ENCODE results near the gene MBNL2.

Gene MBNL2

DNA sequence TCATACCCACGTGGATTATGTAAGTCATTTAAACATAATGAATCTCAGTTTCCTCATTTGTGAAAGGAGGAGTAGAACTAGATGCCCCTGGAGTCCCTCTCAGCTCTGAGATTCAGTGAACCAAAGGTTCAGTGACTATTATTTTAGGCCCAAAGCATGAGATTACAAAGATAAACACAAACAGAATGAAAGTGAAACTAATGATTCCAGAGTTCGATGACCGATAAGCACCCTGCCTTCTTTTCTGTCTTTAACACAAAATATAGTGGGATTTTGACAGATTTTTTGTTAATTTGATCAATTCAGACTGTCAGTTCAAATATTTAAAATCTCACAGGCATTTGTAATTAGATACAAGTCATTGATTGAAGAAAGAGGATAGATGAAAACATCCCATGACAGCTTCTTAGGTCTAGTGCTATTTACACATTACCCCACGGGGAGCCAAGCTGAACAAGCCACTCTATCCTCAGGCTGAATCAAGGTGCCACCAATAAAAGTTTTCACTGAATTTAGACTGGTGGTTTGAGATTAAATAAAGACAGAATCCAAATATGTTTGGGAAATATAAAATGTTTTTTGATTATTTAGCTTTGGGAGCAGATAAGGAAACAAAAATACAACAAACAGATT, 147.2 kb downstream of the MBNL2 start:
- no peak overlapping the region for H3K4me3 ChIP-seq (ENCODE audit: low read depth, low read length)

DNA sequence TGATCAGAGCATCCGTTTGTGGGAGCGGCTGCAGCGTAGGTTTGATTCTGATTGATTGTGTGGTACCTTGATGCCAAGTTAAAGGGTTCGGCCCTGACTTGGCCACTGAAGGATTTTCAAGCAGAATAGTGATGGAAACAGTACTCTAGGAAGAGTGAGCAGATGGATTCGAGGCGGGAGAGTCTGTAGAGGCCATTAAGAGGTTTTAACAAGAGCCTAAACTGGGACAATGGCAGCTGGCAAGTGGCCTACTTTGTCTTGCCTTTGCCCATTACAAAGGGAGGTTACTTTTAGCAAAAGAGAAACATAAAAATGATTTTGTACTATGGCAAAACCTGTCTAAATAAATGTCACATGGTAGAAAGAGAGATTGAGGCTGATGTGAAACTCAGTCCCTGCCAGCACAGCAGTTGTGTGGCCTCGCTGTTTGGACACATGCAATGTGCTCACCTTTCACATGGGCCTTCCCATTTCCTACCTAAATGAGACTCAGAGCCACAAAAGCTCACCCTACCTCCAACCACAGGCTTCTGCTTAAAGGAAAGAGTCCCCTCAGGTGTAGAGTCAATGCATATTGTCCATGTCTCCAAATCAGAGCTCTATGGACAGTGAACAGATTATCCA, 149.5 kb downstream of the MBNL2 start:
- no peak overlapping the region for H3K4me3 ChIP-seq (ENCODE audit: low read depth, low read length)

- no peak overlapping the region for H3K4me3 ChIP-seq (ENCODE audit: low read depth, low read length)
These were observed 150.8 kb downstream of the MBNL2 start for GRCh38 chr13:97372936-97373335.

DNA sequence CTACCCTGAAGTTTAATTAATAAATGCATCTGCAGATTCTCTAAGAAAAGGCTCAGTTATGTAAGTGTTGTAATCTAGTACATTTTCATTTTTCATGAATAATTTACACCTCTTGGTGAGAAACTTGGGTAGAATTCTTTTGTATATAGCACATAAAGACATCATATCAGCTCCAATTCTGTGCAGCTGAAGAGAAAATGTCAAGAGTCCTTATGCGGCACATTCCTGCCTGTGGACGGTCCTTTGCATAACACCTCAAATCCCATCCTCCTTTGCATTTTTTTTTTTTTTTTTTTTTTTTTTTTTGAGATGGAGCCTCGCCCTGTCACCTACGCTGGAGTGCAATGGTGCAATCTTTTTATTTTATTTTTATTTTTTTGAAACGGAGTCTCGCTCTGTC, 151.7 kb downstream of the MBNL2 start:
- H3K4me3 ChIP-seq (ENCODE audit: low read depth, low read length): no peak overlapping the region

DNA sequence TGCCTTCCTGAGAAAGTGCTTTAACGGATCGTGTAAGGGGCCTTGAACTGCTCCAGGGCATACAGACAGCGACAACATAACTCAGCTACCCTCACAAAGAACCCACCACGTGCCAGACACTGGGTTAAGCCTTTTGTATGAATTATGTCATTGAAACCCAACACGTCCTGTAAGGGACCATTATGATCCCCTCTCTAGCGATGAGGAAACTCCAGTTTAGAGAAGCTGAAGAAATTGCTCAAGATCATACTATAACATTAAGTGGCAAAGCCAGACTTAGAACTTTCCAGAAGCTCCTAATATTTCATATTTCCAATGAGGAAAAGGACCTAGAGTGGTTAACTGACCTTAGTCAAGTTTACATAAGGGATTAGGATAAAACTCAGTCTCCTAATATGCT, 154.8 kb downstream of the MBNL2 start:
- no peak overlapping the region for H3K4me3 ChIP-seq (ENCODE audit: low read depth, low read length)

GRCh38 chr13:97379386-97379785, 157.3 kb downstream of the MBNL2 start:
- H3K4me3 ChIP-seq (ENCODE audit: low read depth, low read length): no peak overlapping the region

GRCh38 chr13:97380696-97381095, 158.6 kb downstream of the MBNL2 start:
- H3K4me3 ChIP-seq (ENCODE audit: low read depth, low read length): no peak overlapping the region

GRCh38 chr13:97381189-97381588, 159.1 kb downstream of the MBNL2 start:
- H3K4me3 ChIP-seq (ENCODE audit: low read depth, low read length): no peak overlapping the region

- H3K4me3 ChIP-seq (ENCODE audit: low read depth, low read length): no peak overlapping the region
These were observed 160.1 kb downstream of the MBNL2 start for GRCh38 chr13:97382276-97382675.

DNA sequence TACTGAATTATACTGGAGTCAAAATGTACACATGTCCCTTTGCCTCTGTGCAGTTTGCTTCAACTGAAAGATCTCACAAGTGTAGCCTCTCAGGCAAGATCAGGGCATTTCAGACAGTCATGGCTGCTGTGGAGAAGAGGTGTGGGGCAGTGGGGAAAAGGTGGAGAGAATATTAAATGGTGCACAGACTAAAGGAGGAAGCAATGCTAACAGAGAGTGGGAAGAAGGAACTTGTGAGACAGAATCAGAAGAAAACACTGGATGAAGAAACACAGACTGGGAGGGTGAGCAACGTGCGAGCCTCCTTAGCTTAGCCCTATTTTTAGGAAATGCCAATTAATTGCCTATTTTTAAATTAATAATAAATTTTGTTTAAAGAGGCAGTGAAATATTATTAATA, 162.2 kb downstream of the MBNL2 start:
- H3K4me3 ChIP-seq (ENCODE audit: low read depth, low read length): no peak overlapping the region

DNA sequence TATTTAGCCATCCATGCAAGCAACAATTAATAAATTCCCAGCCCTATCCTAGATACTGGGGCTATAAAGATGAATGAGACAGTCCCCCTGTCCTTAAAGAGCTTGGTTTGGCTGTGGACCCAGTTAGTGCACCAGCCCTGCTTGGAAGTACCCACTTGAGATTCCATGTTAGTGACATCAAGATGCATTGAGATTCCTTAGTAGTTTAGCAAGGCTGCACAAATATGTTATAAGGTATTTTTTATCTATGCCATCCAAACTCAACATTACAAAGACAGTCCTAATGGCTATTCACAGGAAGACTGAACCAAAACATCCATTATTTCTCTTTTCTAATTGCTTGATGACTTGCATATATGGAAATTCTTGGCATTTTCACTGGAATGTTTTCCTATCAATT, 163.0 kb downstream of the MBNL2 start:
- no peak overlapping the region for H3K4me3 ChIP-seq (ENCODE audit: low read depth, low read length)

- H3K4me3 ChIP-seq (ENCODE audit: low read depth, low read length): no peak overlapping the region
These were observed 163.7 kb downstream of the MBNL2 start for GRCh38 chr13:97385854-97386253.

- H3K4me3 ChIP-seq (ENCODE audit: low read depth, low read length): no peak overlapping the region
These were observed 164.8 kb downstream of the MBNL2 start for GRCh38 chr13:97386801-97387484.

DNA sequence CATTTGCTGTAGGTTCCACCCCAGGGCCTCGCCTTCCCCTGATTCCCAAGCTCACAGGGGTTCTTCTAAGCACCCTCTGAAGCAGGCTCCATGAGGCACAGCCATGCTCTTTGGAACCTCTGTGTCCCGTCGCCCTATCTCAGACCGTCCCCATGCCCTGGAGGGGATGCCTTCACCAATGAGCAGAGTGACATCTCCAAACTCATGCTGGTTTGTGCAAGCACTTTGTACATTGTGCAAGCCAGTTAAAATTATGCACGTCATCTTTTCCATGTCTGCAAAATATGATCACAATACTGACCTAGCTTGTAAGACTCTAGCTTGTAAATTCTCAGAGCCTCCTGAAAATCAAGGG, 165.3 kb downstream of the MBNL2 start:
- no peak overlapping the region for H3K4me3 ChIP-seq (ENCODE audit: low read depth, low read length)

GRCh38 chr13:97387890-97388289, 165.8 kb downstream of the MBNL2 start:
- H3K4me3 ChIP-seq (ENCODE audit: low read depth, low read length): no peak overlapping the region

DNA sequence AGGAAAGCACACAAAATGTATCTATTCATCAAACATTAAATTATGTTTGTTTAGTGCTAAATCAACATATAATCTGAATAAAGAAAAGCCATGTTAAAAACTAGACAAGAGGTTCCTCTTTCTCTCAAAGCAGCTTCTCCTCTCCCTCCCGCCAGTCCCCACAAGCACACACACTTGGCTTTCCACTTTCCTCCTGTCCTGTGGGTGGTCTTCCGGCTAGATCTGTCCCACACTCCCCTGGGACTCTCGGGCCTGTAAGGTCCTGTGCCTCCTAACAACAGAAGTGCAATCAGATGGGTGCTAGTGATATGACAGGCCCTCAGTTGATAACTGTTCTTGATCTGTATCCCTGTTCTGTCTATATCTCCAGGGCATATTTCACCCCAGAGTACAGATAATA, 166.2 kb downstream of the MBNL2 start:
- no peak overlapping the region for H3K4me3 ChIP-seq (ENCODE audit: low read depth, low read length)

DNA sequence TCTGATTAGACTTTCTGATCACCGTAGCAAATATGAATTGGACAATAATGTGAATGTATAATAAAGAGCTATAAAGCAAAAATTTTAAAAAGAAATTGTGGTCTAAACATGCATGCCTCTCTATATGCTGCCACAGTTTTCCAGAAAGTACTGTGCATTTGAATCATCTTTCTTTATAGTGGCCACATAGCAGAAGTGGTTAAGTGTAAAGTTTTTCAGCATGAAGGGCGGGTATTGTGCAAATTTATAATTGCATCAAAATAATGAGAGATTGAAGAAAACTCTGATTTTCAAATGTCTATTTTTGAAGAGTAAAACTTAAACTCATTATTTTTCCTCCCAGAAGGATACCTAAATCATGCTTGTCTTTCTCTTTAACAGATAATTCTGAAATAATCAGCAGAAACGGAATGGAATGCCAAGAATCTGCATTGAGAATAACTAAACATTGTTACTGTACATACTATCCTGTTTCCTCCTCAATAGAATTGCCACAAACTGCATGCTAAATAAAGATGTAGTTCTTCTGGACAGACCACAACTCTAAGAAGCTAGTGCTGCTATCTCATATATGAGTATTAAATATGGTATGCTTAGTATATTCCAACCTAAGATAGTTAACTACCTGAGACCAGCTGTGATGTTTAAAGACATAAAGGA, 168.9 kb downstream of the MBNL2 start:
- no peak overlapping the region for H3K4me3 ChIP-seq (ENCODE audit: low read depth, low read length)

GRCh38 chr13:97392020-97392419, 169.9 kb downstream of the MBNL2 start:
- no peak overlapping the region for H3K4me3 ChIP-seq (ENCODE audit: low read depth, low read length)

GRCh38 chr13:97394542-97394941, 172.4 kb downstream of the MBNL2 start:
- no peak overlapping the region for H3K4me3 ChIP-seq (ENCODE audit: low read depth, low read length)

- H3K4me3 ChIP-seq (ENCODE audit: low read depth, low read length): no peak overlapping the region
These were observed 173.5 kb downstream of the MBNL2 start for GRCh38 chr13:97395447-97396136.

- no peak overlapping the region for H3K4me3 ChIP-seq (ENCODE audit: low read depth, low read length)
These were observed 175.1 kb downstream of the MBNL2 start for GRCh38 chr13:97397267-97397666.
